Thyroid gland (tissue), 4 donors: Measurements from ENCODE around the gene HDDC3.

Experiments used
- CTCF ChIP-seq, 6 experiments: fragments of 200-600 bp in 3 of 6; fragments of 450-650 bp in 3 of 6; sonication (generic) in 3 of 6; IDR thresholded peaks; one replicate each; pipeline ENCODE4 v1.5.1; 2016 to 2019; ENCODE audit warnings: antibody characterized with exemption in 6 of 6, mild to moderate bottlenecking in 2 of 6, inconsistent platforms in 1 of 6, moderate library complexity in 1 of 6
- POLR2A ChIP-seq, 2 donors: fragments of 450-650 bp; IDR thresholded peaks; one replicate each; pipeline ENCODE4 v1.6.1; 2017; ENCODE audit warnings: antibody characterized with exemption in 2 of 2, mild to moderate bottlenecking in 2 of 2, moderate library complexity in 1 of 2

- TF ChIP-seq CTCF (IDR thresholded peaks at IDR 0.05) = no peak
- TF ChIP-seq POLR2A (IDR thresholded peaks at IDR 0.05) = peak in 1 of 2 donors; percentile 51
Observed at GRCh38 chr15:90954712-90955623, 22.6 kb upstream of the HDDC3 start, which contains the start of gene RCCD1.
